Neutrophil (primary cell): Measurements from ENCODE around the gene NANP.
"Not testable (repeated sequence)": the region's sequence is repeated elsewhere in the genome, so short reads cannot be mapped to it uniquely, and the experiment has no call there.

Source experiments
- H3K27ac ChIP-seq: fragments of 200-600 bp; sonication (generic); 2 replicates; pipeline ENCODE4 v1.5.1; 2016; ENCODE audit warnings: mild to moderate bottlenecking, moderate library complexity
- H3K27me3 ChIP-seq: fragments of 200-600 bp; sonication (generic); 2 replicates; pipeline ENCODE4 v1.6.0; 2016; ENCODE audit warnings: mild to moderate bottlenecking
- H3K36me3 ChIP-seq: fragments of 200-600 bp; sonication (generic); 2 replicates; pipeline ENCODE4 v1.5.1; 2017
- H3K4me1 ChIP-seq, 2 experiments: fragments of 200-600 bp in 1 of 2; sonication (generic) in 1 of 2; 1 replicate in 1 of 2; 2 replicates in 1 of 2; pipeline versions ENCODE4 v1.5.1 to v1.6.1; 2013 to 2016; ENCODE audit warnings: low read depth in 1 of 2, low read length in 1 of 2, mild to moderate bottlenecking in 1 of 2, moderate library complexity in 1 of 2; ENCODE audit not compliant: control insufficient read depth in 1 of 2, insufficient read depth in 1 of 2
- H3K4me3 ChIP-seq, 2 experiments: fragments of 200-600 bp in 1 of 2; sonication (generic) in 1 of 2; 1 replicate in 1 of 2; 2 replicates in 1 of 2; pipeline ENCODE4 v1.5.1; 2013 to 2016; ENCODE audit warnings: low read depth in 1 of 2, low read length in 1 of 2, mild to moderate bottlenecking in 1 of 2, moderate library complexity in 1 of 2
- H3K9me3 ChIP-seq: fragments of 200-600 bp; sonication (generic); 2 replicates; pipeline ENCODE4 v1.5.1; 2016
- TF ChIP-seq, protein P1 (sequence below): fragments of 200-600 bp; sonication (generic); IDR thresholded peaks from 2 replicates; pipeline ENCODE4 v1.5.1; 2016; ENCODE audit warnings: antibody characterized with exemption

Gene NANP

DNA sequence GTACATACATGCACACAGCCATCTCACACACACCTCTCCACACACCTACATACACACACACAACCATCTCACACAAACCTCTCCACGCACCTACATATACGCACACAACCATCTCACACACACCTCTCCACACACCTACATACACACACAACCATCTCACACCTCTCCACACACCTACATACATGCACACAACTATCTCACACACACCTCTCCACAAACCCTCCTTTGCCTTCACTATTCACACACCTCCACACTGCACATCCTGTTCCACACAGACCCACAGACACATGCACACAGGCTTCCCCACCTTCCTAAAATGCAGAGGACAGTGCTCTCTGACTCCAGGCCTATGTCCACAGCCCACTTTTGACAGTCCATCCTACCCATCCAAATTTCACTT, 22.2 kb downstream of the NANP start:
- TF ChIP-seq, protein P1, sequence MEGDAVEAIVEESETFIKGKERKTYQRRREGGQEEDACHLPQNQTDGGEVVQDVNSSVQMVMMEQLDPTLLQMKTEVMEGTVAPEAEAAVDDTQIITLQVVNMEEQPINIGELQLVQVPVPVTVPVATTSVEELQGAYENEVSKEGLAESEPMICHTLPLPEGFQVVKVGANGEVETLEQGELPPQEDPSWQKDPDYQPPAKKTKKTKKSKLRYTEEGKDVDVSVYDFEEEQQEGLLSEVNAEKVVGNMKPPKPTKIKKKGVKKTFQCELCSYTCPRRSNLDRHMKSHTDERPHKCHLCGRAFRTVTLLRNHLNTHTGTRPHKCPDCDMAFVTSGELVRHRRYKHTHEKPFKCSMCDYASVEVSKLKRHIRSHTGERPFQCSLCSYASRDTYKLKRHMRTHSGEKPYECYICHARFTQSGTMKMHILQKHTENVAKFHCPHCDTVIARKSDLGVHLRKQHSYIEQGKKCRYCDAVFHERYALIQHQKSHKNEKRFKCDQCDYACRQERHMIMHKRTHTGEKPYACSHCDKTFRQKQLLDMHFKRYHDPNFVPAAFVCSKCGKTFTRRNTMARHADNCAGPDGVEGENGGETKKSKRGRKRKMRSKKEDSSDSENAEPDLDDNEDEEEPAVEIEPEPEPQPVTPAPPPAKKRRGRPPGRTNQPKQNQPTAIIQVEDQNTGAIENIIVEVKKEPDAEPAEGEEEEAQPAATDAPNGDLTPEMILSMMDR = no peak
- H3K4me1 ChIP-seq = no peaks in the 10 kb centered on the region
- no peaks in the 10 kb centered on the region for H3K9me3 ChIP-seq
- no peaks in the 10 kb centered on the region for H3K36me3 ChIP-seq
- no peaks in the 10 kb centered on the region for H3K27me3 ChIP-seq
- no peak overlapping the region for H3K27ac ChIP-seq
- H3K4me3 ChIP-seq = no peak overlapping the region

- Histone ChIP-seq H3K9me3 (no peaks in the 10 kb centered on the region), H3K36me3 (no peaks in the 10 kb centered on the region), H3K4me3 (no peak overlapping the region), H3K27ac (no peak overlapping the region), H3K4me1 (no peaks in the 10 kb centered on the region), H3K27me3 (no peaks in the 10 kb centered on the region)
- TF ChIP-seq, protein P1 = no peak
Observed at GRCh38 chr20:25600632-25601031, 23.2 kb downstream of the NANP start.

GRCh38 chr20:25592135-25592852, 31.5 kb downstream of the NANP start:
- H3K9me3 ChIP-seq = no peaks in the 10 kb centered on the region
- H3K27me3 ChIP-seq = peaks cover 23% of the 10 kb centered on the region
- no peak overlapping the region for H3K4me3 ChIP-seq
- TF ChIP-seq, protein P1 = no peak
- H3K36me3 ChIP-seq = no peaks in the 10 kb centered on the region
- H3K27ac ChIP-seq = no peak overlapping the region
- H3K4me1 ChIP-seq = no peaks in the 10 kb centered on the region

DNA sequence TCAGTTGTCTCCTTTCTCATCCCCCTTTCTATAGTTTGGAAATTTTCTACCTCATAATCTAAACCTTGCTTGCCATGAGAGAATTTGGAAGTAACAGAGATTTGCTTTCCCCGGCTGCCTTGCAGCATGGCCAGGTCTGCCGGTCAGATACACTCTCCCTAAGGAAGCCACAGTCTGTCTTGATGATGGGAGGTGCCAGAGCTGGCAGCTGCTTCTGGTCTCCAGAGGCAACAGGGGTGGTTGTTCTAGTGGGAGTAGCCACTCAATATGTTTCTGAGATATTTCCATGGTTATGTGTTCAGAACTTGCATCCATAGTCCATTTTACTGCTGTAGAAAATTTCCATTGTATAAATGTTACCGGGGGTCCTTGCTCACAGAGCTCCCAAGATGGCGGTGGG, 33.0 kb downstream of the NANP start:
- H3K9me3 ChIP-seq, H3K36me3 ChIP-seq, H3K4me1 ChIP-seq, H3K27ac ChIP-seq, H3K4me3 ChIP-seq: not testable (repeated sequence)
- peaks cover 38% of the 10 kb centered on the region for H3K27me3 ChIP-seq

GRCh38 chr20:25588491-25588890, 35.3 kb downstream of the NANP start:
- H3K4me3 ChIP-seq = no peak overlapping the region

GRCh38 chr20:25587536-25587935, 36.3 kb downstream of the NANP start:
- Histone ChIP-seq H3K36me3 (no peaks in the 10 kb centered on the region), H3K4me1 (peaks cover 5 to 6% of the 10 kb centered on the region in 2 experiments), H3K4me3 (no peak overlapping the region), H3K9me3 (no peaks in the 10 kb centered on the region), H3K27me3 (peaks cover 70% of the 10 kb centered on the region), H3K27ac (no peak overlapping the region)
- TF ChIP-seq, protein P1 = no peak

More at GRCh38 chr20:25588491-25588890, 35.3 kb downstream of the NANP start:
- Histone ChIP-seq H3K4me1 (peaks cover 5 to 6% of the 10 kb centered on the region in 2 experiments), H3K9me3 (no peaks in the 10 kb centered on the region), H3K27me3 (peaks cover 61% of the 10 kb centered on the region), H3K27ac (no peak overlapping the region), H3K36me3 (no peaks in the 10 kb centered on the region)
- TF ChIP-seq, protein P1 = no peak
